Lung (tissue), 12 donors: Measurements from ENCODE around the gene TBC1D5. TPM values are rescaled to one million over a fixed set of nuclear protein-coding genes. Genes with fewer than 3 reads are reported as not detected.

ENCODE experiments used
- ATAC-seq: fragments of 200-7000 bp; cut with Tn5 transposase; one replicate; pipeline ENCODE4 v1.9.1; 2020; ENCODE audit warnings: moderate number of reproducible peaks; ENCODE audit not compliant: insufficient read depth, low FRiP score
- DNase-seq, 3 donors: peaks; one replicate each; pipeline ENCODE4 v3.0.0-alpha.2; 2013 to 2017
- H3K27ac ChIP-seq, 2 donors: one replicate each; pipeline ENCODE4 v1.5.1; 2013; ENCODE audit warnings: mild to moderate bottlenecking in 2 of 2, moderate library complexity in 2 of 2, control low read depth in 1 of 2, inconsistent platforms in 1 of 2, low read depth in 1 of 2, low read length in 1 of 2
- H3K27me3 ChIP-seq, 3 donors: one replicate each; pipeline ENCODE4 v1.5.1; 2013; ENCODE audit warnings: low read length in 2 of 3; ENCODE audit not compliant: control insufficient read depth in 3 of 3, insufficient read depth in 3 of 3
- H3K36me3 ChIP-seq, 4 donors: one replicate each; pipeline ENCODE4 v1.5.1; 2013; ENCODE audit warnings: low read length in 4 of 4, mild to moderate bottlenecking in 1 of 4, moderate library complexity in 1 of 4; ENCODE audit not compliant: control insufficient read depth in 4 of 4, insufficient read depth in 4 of 4
- H3K4me1 ChIP-seq, 5 donors: one replicate each; pipeline ENCODE4 v1.5.1; 2013; ENCODE audit warnings: low read length in 5 of 5, mild to moderate bottlenecking in 2 of 5, moderate library complexity in 1 of 5; ENCODE audit not compliant: control insufficient read depth in 5 of 5, insufficient read depth in 5 of 5
- H3K4me3 ChIP-seq: one replicate; pipeline ENCODE4 v1.5.1; 2013; ENCODE audit warnings: mild to moderate bottlenecking, control low read depth, moderate library complexity
- H3K9ac ChIP-seq, 2 donors: one replicate each; pipeline ENCODE4 v1.5.1; 2013; ENCODE audit warnings: low read length in 2 of 2, control low read depth in 1 of 2; ENCODE audit not compliant: insufficient read depth in 1 of 2
- H3K9me3 ChIP-seq, 4 donors: one replicate each; pipeline ENCODE4 v1.5.1; 2013; ENCODE audit warnings: low read length in 3 of 4, mild to moderate bottlenecking in 1 of 4, moderate library complexity in 1 of 4; ENCODE audit not compliant: control insufficient read depth in 4 of 4, insufficient read depth in 3 of 4
- CTCF ChIP-seq: IDR thresholded peaks from 2 replicates; pipeline ENCODE4 v1.5.1; 2012; ENCODE audit warnings: mild to moderate bottlenecking; ENCODE audit errors: control extremely low read depth, extremely low read depth
- WGBS, 2 donors: extraction: QIAGEN DNeasy Blood & Tissue Kit; methylation state at CpG; one replicate each; pipeline ENCODE4 v1.1.7; 2013; 5-methylcytosine and 5-hydroxymethylcytosine counted together
- polyA plus RNA-seq, 2 donors: library from polyadenylated mRNA; stranded (reverse); fragments of 200-250 nt; gene quantifications; one replicate each; pipeline ENCODE4 v1.2.1, GENCODE V29; 2013
- total RNA-seq, 2 donors: library from RNA; depleted of rRNA in 1 of 2; stranded (reverse); fragments of >200 nt in 1 of 2; gene quantifications; one replicate each; pipeline ENCODE4 v1.2.1, GENCODE V29; 2014 to 2021
- donor health status: control.
- donor health status: control.
- donor health status: Bipolar disorder and iron deficiency.
- donor health status: healthy.
- donor health status: DM: yes; HTN: yes; CAD: no.

The TBC1D5 gene
- total and polyA plus RNA-seq, 4 donors = 8.7 to 111 (median 39.6) TPM

DNA sequence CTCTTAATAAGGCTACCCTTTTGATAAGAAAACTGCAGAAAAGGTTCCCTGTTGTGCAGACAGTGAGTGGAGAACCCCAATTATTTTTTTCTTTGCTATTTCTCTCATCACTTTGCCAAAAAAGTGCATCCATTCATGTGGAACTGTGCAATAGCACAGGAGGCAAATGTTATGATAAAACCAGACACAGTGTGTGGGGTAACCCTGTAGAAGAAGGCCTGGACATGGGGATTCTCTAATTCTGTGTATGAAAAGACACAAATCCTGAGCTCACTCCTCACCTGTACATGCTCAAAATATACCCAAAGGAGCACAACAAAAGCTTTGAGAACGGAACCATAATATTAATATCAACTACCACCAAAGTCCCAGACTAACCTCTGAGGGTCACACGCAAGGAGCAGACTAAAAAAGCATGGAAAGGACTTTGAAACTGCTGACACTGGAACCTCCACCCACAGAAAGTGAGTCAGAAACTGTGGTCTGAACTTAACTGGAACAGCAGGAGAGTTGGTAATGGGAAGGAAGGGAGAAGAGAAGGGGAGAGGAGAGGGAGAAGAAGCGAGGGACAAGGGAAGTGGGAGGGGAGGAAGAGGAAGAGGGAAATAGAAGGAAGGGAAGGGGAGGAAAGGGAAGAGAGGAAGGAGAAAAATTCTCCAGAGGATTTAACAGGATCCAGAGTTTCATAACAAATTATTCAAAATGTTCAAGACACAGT lies 299.9 kb downstream of the TBC1D5 start:
- 87 to 89% methylated on average over 3 of the region's 3 CpGs for WGBS, 2 donors
- no peak overlapping the region for H3K4me3 ChIP-seq

DNA sequence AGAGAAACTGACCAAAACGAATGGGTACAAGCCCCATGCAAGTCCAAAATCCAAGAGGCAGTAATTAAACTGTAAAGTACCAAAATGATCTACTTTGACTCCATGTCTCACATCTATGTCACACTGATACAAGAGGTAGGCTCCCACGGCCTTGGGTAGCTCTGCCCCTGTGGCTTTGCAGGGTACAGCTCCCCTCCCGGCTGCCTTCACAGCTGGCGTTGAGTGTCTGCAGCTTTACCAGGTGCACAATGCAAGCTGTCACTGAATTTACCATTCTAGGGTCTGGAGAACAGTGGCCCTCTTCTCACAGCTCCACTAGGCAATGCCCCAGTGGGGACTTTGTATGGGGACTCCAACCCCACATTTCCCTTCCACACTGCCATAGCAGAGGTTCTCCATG lies 308.6 kb downstream of the TBC1D5 start:
- 96 to 99% methylated on average over 4 of the region's 4 CpGs for WGBS, 2 donors
- Histone ChIP-seq H3K9ac (no peak overlapping the region), H3K4me1 (peaks cover 0 to 7% (median 0%) of the 10 kb centered on the region in 5 donors), H3K27ac (no peak overlapping the region), H3K9me3 (no peaks in the 10 kb centered on the region), H3K27me3 (no peaks in the 10 kb centered on the region), H3K36me3 (no peaks in the 10 kb centered on the region), H3K4me3 (no peak overlapping the region)
- no peak for ATAC-seq
- DNase-seq = no peak
- no peak for TF ChIP-seq CTCF

More for the DNA sequence above, 299.9 kb downstream of the TBC1D5 start:
- no peak for ATAC-seq
- no peak for TF ChIP-seq CTCF
- no peak overlapping the region for H3K27ac ChIP-seq
- H3K9me3 ChIP-seq = no peaks in the 10 kb centered on the region
- H3K9ac ChIP-seq = no peak overlapping the region
- no peak for DNase-seq
- no peaks in the 10 kb centered on the region for H3K4me1 ChIP-seq
- peaks cover 0 to 1% (median 0%) of the 10 kb centered on the region in 4 donors for H3K36me3 ChIP-seq
- H3K27me3 ChIP-seq = no peaks in the 10 kb centered on the region

DNA sequence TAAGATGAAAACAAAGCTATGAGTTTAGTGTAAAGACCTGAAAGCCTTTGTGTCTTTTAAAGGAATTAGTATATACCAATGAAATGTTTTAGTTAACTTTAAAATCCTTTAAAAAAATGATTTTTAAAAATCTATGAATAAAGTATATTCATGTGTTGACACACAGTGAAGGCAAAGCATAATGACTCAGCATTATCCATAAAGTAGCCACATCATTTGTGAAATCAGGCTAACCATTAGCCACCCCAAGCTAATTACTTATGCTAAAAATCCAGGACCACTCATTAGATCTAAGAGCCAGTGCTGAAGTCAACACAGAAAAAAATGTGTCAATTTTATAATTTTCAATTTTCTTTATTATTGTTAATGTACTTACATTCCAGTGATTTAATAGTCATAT lies 310.2 kb downstream of the TBC1D5 start:
- no peak overlapping the region for H3K27ac ChIP-seq
- no peaks in the 10 kb centered on the region for H3K36me3 ChIP-seq
- peaks cover 0 to 7% (median 0%) of the 10 kb centered on the region in 5 donors for H3K4me1 ChIP-seq
- no peak overlapping the region for H3K9ac ChIP-seq
- H3K4me3 ChIP-seq = no peak overlapping the region
- H3K27me3 ChIP-seq = no peaks in the 10 kb centered on the region
- ATAC-seq (no peak), DNase-seq (no peak)
- no peaks in the 10 kb centered on the region for H3K9me3 ChIP-seq
- no peak for TF ChIP-seq CTCF
